ENCODE results near the gene IGF2R.

DNA sequence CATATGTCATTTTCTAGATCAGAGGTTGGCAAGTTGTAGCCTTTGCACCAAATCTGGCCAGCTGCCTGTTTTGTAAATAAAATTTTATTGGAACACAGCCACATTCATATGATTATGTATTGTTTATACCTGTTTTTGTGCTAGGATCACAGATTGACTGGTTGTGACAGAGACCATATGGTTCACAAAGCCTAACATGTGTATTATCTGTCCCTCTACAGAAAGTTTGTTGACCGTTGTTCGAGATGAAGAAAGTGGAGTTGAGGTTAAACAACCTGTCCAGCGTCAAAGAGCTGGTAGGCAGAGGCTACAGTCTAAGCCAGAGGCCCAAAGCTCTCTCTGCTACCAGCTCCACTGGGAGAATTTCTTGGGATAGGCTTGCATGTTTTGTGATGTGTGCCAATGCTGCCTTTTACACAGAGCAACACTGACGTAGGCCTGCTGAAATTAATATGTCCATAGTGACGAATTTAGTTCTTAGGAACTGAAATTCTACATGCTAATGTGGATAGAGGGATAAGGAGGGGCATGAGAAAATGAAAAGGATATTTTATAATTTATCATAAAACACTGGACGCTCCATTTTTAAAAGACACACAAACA, 11.7 kb upstream of the IGF2R start:
- no peak for TF ChIP-seq EZH2 (IDR thresholded peaks at IDR 0.05; ENCODE audit: insufficient read depth, poor library complexity, severe bottlenecking)
- no peak for TF ChIP-seq EZH2phosphoT487 (IDR thresholded peaks at IDR 0.05; ENCODE audit: insufficient read depth, low read depth)
